ENCODE data around the gene DDX56. TPM values are rescaled to one million over a fixed set of nuclear protein-coding genes. Genes with fewer than 3 reads are reported as not detected.
"Not testable (repeated sequence)": the region's sequence is repeated elsewhere in the genome, so short reads cannot be mapped to it uniquely, and the experiment has no call there.

The DDX56 gene
- polyA plus RNA-seq, 10 donors: 43.4 to 64.4 (median 48.4) TPM

GRCh38 chr7:44602576-44602910 is 28.8 kb upstream of the DDX56 start:
- no peak for DNase-seq

GRCh38 chr7:44599222-44599621 is 25.5 kb upstream of the DDX56 start:
- no peak for DNase-seq

GRCh38 chr7:44597181-44597580 is 23.5 kb upstream of the DDX56 start:
- not testable (repeated sequence) for DNase-seq

- DNase-seq: no peak
Observed at GRCh38 chr7:44595934-44596635, 22.4 kb upstream of the DDX56 start.

GRCh38 chr7:44590910-44591309 is 17.2 kb upstream of the DDX56 start:
- DNase-seq: no peak

GRCh38 chr7:44587843-44588711 is 14.4 kb upstream of the DDX56 start:
- DNase-seq: peak; percentile 45 to 81 (median 55)

- DNase-seq: peak in 1 of 3 donors; percentile 39
Observed at GRCh38 chr7:44583146-44583865, 9.6 kb upstream of the DDX56 start.

- DNase-seq: peak; percentile 99 to 100 (median 100)
Observed at GRCh38 chr7:44581879-44582603, 8.3 kb upstream of the DDX56 start, which contains the start of gene TMED4. Gene TMED4 (minus strand): TSS chr7:44582231. CDS start chr7:44582206, 25 bp downstream.

- no peak for DNase-seq
Observed at GRCh38 chr7:44580945-44581878, 7.5 kb upstream of the DDX56 start.

GRCh38 chr7:44576228-44576627 is 2.5 kb upstream of the DDX56 start:
- no peak for DNase-seq

GRCh38 chr7:44575054-44575453 is 1.3 kb upstream of the DDX56 start:
- DNase-seq: no peak

- DNase-seq: no peak
Observed at GRCh38 chr7:44574287-44574872, 672 bp upstream of the DDX56 start.

GRCh38 chr7:44572771-44573170 is 937 bp downstream of the DDX56 start:
- no peak for DNase-seq

- DNase-seq: no peak
Observed at GRCh38 chr7:44569959-44570358, 3.7 kb downstream of the DDX56 start.

GRCh38 chr7:44568771-44569560 is 4.7 kb downstream of the DDX56 start:
- no peak for DNase-seq

GRCh38 chr7:44567884-44568283 is 5.8 kb downstream of the DDX56 start:
- no peak for DNase-seq

GRCh38 chr7:44566680-44567079 is 7.0 kb downstream of the DDX56 start:
- no peak for DNase-seq

- no peak for DNase-seq
Observed at GRCh38 chr7:44565795-44566559, 7.7 kb downstream of the DDX56 start.

Measured in muscle of back (tissue), 11 donors.